GM21528 (cell line): ENCODE data around the gene PHACTR1.

Source experiments
- ATAC-seq: cut with Tn5 transposase; IDR thresholded peaks from one replicate; pipeline ENCODE4 v1.9.1; 2021; ENCODE audit warnings: mild to moderate bottlenecking, moderate library complexity; ENCODE audit not compliant: unreplicated experiment, low FRiP score

Gene PHACTR1

GRCh38 chr6:12844284-12845223 lies 128.0 kb downstream of the PHACTR1 start:
- ATAC-seq, result no peak

- ATAC-seq, result no peak
Measured at GRCh38 chr6:12845224-12846004, 128.8 kb downstream of the PHACTR1 start.

- ATAC-seq, result no peak
Measured at GRCh38 chr6:12848964-12849808, 132.6 kb downstream of the PHACTR1 start.

- no peak for ATAC-seq
Measured at GRCh38 chr6:12849809-12850198, 133.2 kb downstream of the PHACTR1 start.

- no peak for ATAC-seq
Measured at GRCh38 chr6:12851123-12851695, 134.6 kb downstream of the PHACTR1 start.

- ATAC-seq, result no peak
Measured at GRCh38 chr6:12861603-12862002, 145.0 kb downstream of the PHACTR1 start.

GRCh38 chr6:12865117-12865516 lies 148.6 kb downstream of the PHACTR1 start:
- ATAC-seq, result no peak

- ATAC-seq, result no peak
Measured at GRCh38 chr6:12865671-12866181, 149.2 kb downstream of the PHACTR1 start.

- ATAC-seq, result no peak
Measured at GRCh38 chr6:12866422-12867029, 150.0 kb downstream of the PHACTR1 start.

GRCh38 chr6:12869816-12870432 lies 153.4 kb downstream of the PHACTR1 start:
- ATAC-seq, result no peak

- no peak for ATAC-seq
Measured at GRCh38 chr6:12873691-12874090, 157.1 kb downstream of the PHACTR1 start.

- ATAC-seq, result no peak
Measured at GRCh38 chr6:12875051-12875450, 158.5 kb downstream of the PHACTR1 start.

- ATAC-seq, result no peak
Measured at GRCh38 chr6:12878741-12879140, 162.2 kb downstream of the PHACTR1 start.

- no peak for ATAC-seq
Measured at GRCh38 chr6:12882761-12883290, 166.3 kb downstream of the PHACTR1 start.

GRCh38 chr6:12884983-12885382 lies 168.4 kb downstream of the PHACTR1 start:
- ATAC-seq, result no peak

- ATAC-seq, result no peak
Measured at GRCh38 chr6:12886961-12887775, 170.6 kb downstream of the PHACTR1 start.

GRCh38 chr6:12890171-12890790 lies 173.7 kb downstream of the PHACTR1 start:
- no peak for ATAC-seq

GRCh38 chr6:12891595-12891994 lies 175.0 kb downstream of the PHACTR1 start:
- no peak for ATAC-seq
